Measurements from ENCODE around the gene NELL1. TPM values are rescaled to one million over a fixed set of nuclear protein-coding genes. Genes with fewer than 3 reads are reported as not detected.

The NELL1 gene
- total and polyA plus RNA-seq, 2 experiments from 2014 or later: 1.6 TPM; not detected in 1

DNA sequence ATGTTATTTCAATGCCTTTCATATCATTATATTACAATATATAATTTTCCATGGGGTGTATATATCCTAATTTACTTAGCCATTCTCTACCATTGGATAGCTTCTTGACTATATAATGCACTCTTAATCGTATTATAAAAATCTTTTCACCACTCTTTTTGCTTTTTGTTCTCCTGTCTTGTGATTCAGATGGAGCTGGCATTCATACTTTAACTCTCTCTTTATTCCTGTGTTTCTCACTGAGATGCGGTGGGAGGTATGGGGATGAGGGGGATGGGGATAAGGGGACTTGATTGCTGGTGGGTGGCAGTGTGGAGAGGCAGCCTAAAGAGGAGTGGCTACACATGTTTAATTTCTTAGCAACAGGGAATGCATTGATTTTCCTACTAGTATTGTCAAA is 105.9 kb downstream of the NELL1 start:
- no peaks in the 10 kb centered on the region for H3K9me2 ChIP-seq (ENCODE audit: insufficient read depth)
- H3K27me3 ChIP-seq (ENCODE audit: insufficient read depth): no peaks in the 10 kb centered on the region
- Mint-ChIP-seq H3K27me3 (ENCODE audit: insufficient read depth, low read depth, poor library complexity) (peaks cover 2% of the 10 kb centered on the region), H3K36me3 (ENCODE audit: low read depth) (no peaks in the 10 kb centered on the region; the same call in 2 of the 3 replicates), H3K27ac (no peak overlapping the region), H3K9me3 (no peaks in the 10 kb centered on the region), H3K4me3 (no peak overlapping the region), H3K4me1 (peaks cover 4% of the 10 kb centered on the region; the same call in 2 of the 3 replicates)
- H3K79me2 ChIP-seq (replicated peaks; ENCODE audit: insufficient read depth): no peaks in the 10 kb centered on the region
- 0 out of 2 replicates have a peak, but pooled peaks cover 4% of the 10 kb centered on the region for H3K4me1 ChIP-seq (ENCODE audit: insufficient read depth)
- no peak overlapping the region for H3K4me2 ChIP-seq
- no peak overlapping the region for H2AFZ ChIP-seq
- H3K36me3 ChIP-seq (ENCODE audit: insufficient read depth): no peaks in the 10 kb centered on the region
- DNase-seq (ENCODE audit: low spot score) (no peak), ATAC-seq (no peak)
- no peaks in the 10 kb centered on the region for H3F3A ChIP-seq (replicated peaks; ENCODE audit: low read depth)
- TF ChIP-seq ZNF331 (CRISPR knock-in tag; IDR thresholded peaks at IDR 0.05; ENCODE audit: low read depth) (no peak), EZH2phosphoT487 (IDR thresholded peaks at IDR 0.05; ENCODE audit: unreplicated experiment) (no peak), STAT1 (IDR thresholded peaks at IDR 0.05; ENCODE audit: unreplicated experiment) (no peak), ZNF114 (CRISPR knock-in tag; IDR thresholded peaks at IDR 0.05) (no peak), JUNB (IDR thresholded peaks at IDR 0.05; ENCODE audit: unreplicated experiment) (no peak), NANOG (IDR thresholded peaks at IDR 0.05; ENCODE audit: borderline replicate concordance) (no peak), CREB1 (CRISPR knock-in tag; IDR thresholded peaks at IDR 0.05; ENCODE audit: low read depth) (no peak)
- TF ChIP-seq, protein P1, sequence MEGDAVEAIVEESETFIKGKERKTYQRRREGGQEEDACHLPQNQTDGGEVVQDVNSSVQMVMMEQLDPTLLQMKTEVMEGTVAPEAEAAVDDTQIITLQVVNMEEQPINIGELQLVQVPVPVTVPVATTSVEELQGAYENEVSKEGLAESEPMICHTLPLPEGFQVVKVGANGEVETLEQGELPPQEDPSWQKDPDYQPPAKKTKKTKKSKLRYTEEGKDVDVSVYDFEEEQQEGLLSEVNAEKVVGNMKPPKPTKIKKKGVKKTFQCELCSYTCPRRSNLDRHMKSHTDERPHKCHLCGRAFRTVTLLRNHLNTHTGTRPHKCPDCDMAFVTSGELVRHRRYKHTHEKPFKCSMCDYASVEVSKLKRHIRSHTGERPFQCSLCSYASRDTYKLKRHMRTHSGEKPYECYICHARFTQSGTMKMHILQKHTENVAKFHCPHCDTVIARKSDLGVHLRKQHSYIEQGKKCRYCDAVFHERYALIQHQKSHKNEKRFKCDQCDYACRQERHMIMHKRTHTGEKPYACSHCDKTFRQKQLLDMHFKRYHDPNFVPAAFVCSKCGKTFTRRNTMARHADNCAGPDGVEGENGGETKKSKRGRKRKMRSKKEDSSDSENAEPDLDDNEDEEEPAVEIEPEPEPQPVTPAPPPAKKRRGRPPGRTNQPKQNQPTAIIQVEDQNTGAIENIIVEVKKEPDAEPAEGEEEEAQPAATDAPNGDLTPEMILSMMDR (conservative IDR thresholded peaks at IDR 0.05; ENCODE audit: low read depth in 2 of 2): no peak
- TF ChIP-seq, protein P2, sequence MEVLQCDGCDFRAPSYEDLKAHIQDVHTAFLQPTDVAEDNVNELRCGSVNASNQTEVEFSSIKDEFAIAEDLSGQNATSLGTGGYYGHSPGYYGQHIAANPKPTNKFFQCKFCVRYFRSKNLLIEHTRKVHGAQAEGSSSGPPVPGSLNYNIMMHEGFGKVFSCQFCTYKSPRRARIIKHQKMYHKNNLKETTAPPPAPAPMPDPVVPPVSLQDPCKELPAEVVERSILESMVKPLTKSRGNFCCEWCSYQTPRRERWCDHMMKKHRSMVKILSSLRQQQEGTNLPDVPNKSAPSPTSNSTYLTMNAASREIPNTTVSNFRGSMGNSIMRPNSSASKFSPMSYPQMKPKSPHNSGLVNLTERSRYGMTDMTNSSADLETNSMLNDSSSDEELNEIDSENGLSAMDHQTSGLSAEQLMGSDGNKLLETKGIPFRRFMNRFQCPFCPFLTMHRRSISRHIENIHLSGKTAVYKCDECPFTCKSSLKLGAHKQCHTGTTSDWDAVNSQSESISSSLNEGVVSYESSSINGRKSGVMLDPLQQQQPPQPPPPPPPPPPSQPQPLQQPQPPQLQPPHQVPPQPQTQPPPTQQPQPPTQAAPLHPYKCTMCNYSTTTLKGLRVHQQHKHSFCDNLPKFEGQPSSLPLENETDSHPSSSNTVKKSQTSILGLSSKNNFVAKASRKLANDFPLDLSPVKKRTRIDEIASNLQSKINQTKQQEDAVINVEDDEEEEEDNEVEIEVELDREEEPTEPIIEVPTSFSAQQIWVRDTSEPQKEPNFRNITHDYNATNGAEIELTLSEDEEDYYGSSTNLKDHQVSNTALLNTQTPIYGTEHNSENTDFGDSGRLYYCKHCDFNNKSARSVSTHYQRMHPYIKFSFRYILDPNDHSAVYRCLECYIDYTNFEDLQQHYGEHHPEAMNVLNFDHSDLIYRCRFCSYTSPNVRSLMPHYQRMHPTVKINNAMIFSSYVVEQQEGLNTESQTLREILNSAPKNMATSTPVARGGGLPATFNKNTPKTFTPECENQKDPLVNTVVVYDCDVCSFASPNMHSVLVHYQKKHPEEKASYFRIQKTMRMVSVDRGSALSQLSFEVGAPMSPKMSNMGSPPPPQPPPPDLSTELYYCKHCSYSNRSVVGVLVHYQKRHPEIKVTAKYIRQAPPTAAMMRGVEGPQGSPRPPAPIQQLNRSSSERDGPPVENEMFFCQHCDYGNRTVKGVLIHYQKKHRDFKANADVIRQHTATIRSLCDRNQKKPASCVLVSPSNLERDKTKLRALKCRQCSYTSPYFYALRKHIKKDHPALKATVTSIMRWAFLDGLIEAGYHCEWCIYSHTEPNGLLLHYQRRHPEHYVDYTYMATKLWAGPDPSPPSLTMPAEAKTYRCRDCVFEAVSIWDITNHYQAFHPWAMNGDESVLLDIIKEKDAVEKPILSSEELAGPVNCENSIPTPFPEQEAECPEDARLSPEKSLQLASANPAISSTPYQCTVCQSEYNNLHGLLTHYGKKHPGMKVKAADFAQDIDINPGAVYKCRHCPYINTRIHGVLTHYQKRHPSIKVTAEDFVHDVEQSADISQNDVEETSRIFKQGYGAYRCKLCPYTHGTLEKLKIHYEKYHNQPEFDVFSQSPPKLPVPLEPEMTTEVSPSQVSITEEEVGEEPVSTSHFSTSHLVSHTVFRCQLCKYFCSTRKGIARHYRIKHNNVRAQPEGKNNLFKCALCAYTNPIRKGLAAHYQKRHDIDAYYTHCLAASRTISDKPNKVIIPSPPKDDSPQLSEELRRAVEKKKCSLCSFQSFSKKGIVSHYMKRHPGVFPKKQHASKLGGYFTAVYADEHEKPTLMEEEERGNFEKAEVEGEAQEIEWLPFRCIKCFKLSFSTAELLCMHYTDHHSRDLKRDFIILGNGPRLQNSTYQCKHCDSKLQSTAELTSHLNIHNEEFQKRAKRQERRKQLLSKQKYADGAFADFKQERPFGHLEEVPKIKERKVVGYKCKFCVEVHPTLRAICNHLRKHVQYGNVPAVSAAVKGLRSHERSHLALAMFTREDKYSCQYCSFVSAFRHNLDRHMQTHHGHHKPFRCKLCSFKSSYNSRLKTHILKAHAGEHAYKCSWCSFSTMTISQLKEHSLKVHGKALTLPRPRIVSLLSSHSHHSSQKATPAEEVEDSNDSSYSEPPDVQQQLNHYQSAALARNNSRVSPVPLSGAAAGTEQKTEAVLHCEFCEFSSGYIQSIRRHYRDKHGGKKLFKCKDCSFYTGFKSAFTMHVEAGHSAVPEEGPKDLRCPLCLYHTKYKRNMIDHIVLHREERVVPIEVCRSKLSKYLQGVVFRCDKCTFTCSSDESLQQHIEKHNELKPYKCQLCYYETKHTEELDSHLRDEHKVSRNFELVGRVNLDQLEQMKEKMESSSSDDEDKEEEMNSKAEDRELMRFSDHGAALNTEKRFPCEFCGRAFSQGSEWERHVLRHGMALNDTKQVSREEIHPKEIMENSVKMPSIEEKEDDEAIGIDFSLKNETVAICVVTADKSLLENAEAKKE (CRISPR knock-in tag; IDR thresholded peaks at IDR 0.05): no peak
- TF ChIP-seq, protein P3, sequence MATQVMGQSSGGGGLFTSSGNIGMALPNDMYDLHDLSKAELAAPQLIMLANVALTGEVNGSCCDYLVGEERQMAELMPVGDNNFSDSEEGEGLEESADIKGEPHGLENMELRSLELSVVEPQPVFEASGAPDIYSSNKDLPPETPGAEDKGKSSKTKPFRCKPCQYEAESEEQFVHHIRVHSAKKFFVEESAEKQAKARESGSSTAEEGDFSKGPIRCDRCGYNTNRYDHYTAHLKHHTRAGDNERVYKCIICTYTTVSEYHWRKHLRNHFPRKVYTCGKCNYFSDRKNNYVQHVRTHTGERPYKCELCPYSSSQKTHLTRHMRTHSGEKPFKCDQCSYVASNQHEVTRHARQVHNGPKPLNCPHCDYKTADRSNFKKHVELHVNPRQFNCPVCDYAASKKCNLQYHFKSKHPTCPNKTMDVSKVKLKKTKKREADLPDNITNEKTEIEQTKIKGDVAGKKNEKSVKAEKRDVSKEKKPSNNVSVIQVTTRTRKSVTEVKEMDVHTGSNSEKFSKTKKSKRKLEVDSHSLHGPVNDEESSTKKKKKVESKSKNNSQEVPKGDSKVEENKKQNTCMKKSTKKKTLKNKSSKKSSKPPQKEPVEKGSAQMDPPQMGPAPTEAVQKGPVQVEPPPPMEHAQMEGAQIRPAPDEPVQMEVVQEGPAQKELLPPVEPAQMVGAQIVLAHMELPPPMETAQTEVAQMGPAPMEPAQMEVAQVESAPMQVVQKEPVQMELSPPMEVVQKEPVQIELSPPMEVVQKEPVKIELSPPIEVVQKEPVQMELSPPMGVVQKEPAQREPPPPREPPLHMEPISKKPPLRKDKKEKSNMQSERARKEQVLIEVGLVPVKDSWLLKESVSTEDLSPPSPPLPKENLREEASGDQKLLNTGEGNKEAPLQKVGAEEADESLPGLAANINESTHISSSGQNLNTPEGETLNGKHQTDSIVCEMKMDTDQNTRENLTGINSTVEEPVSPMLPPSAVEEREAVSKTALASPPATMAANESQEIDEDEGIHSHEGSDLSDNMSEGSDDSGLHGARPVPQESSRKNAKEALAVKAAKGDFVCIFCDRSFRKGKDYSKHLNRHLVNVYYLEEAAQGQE (IDR thresholded peaks at IDR 0.05; ENCODE audit: unreplicated experiment): no peak
- H3K27ac ChIP-seq (ENCODE audit: low read depth): no peak overlapping the region
- H4K20me1 ChIP-seq (replicated peaks; ENCODE audit: insufficient read depth): 0 out of 2 replicates have a peak, but pooled peaks cover 5% of the 10 kb centered on the region
- no peak overlapping the region for H3K4me3 ChIP-seq

All from GM23338 (cell line).